Sigmoid colon (tissue), 7 donors: ENCODE measurements around the gene CTTN. TPM values are rescaled to one million over a fixed set of nuclear protein-coding genes. Genes with fewer than 3 reads are reported as not detected.

ENCODE experiments used
- DNase-seq: peaks from one replicate; pipeline ENCODE4 v3.0.0-alpha.2; 2019
- H3K27ac ChIP-seq, 4 donors: fragments of 200-600 bp; sonication (generic); one replicate each; pipeline ENCODE4 v1.5.1; 2016 to 2019; ENCODE audit warnings: mild to moderate bottlenecking in 1 of 4
- H3K27me3 ChIP-seq, 3 donors: fragments of 200-600 bp; sonication (generic); one replicate each; pipeline ENCODE4 v1.5.1; 2019; ENCODE audit warnings: mild to moderate bottlenecking in 1 of 3
- H3K36me3 ChIP-seq, 4 donors: fragments of 200-600 bp; sonication (generic); one replicate each; pipeline ENCODE4 v1.5.1; 2016 to 2019
- H3K4me1 ChIP-seq, 4 donors: fragments of 200-600 bp; sonication (generic); one replicate each; pipeline ENCODE4 v1.5.1; 2017 to 2019
- H3K4me3 ChIP-seq, 4 donors: fragments of 200-600 bp; sonication (generic); one replicate each; pipeline ENCODE4 v1.5.1; 2017 to 2019; ENCODE audit warnings: mild to moderate bottlenecking in 2 of 4, moderate library complexity in 1 of 4
- H3K9me3 ChIP-seq, 4 donors: fragments of 200-600 bp in 3 of 4; sonication (generic) in 3 of 4; one replicate each; pipeline versions ENCODE4 v1.5.1 to v1.6.1; 2013 to 2019
- EP300 ChIP-seq, 4 donors: sonication (generic); formaldehyde crosslinking; IDR thresholded peaks; one replicate each; pipeline ENCODE4 v1.6.1; 2017; ENCODE audit warnings: antibody characterized with exemption in 4 of 4
- POLR2A ChIP-seq, 2 donors: fragments of 450-650 bp; IDR thresholded peaks; one replicate each; pipeline ENCODE4 v1.6.1; 2016; ENCODE audit warnings: antibody characterized with exemption in 2 of 2, mild to moderate bottlenecking in 2 of 2, moderate library complexity in 2 of 2
- POLR2AphosphoS5 ChIP-seq, 4 donors: sonication (generic); formaldehyde crosslinking; IDR thresholded peaks; one replicate each; pipeline ENCODE4 v1.6.1; 2017; ENCODE audit warnings: antibody characterized with exemption in 4 of 4
- WGBS, 2 donors: extraction: QIAGEN DNeasy Blood & Tissue Kit; methylation state at CpG; one replicate each; pipeline ENCODE4 v1.1.7; 2013; 5-methylcytosine and 5-hydroxymethylcytosine counted together
- intact Hi-C: fragments of 100-400 bp; cut with DNase I; formaldehyde crosslinking; loops from one replicate; pipeline ENCODE4 v1.15.1; 2023
- polyA plus RNA-seq, 3 donors: library from polyadenylated mRNA; stranded (reverse); fragments of 200-250 nt; gene quantifications; one replicate each; pipeline ENCODE4 v1.2.3, GENCODE V29; 2013
- total RNA-seq, 4 donors: library from RNA; depleted of rRNA; stranded (reverse); fragments of >200 nt; gene quantifications; one replicate each; pipeline ENCODE4 v1.1.0, GENCODE V29; 2016
- TF ChIP-seq, protein P1 (sequence below), 4 experiments: fragments of 450-650 bp in 3 of 4; fragments of 200-600 bp in 1 of 4; IDR thresholded peaks; one replicate each; pipeline ENCODE4 v1.5.1; 2016 to 2019; ENCODE audit warnings: antibody characterized with exemption in 4 of 4, mild to moderate bottlenecking in 3 of 4, moderate library complexity in 2 of 4
- donor health status: healthy with polysubstance abuse.
- donor health status: Bipolar disorder and iron deficiency.
- donor health status: healthy.

CTTN gene
- total and polyA plus RNA-seq, 7 donors = 87.1 to 312 (median 136) TPM

DNA sequence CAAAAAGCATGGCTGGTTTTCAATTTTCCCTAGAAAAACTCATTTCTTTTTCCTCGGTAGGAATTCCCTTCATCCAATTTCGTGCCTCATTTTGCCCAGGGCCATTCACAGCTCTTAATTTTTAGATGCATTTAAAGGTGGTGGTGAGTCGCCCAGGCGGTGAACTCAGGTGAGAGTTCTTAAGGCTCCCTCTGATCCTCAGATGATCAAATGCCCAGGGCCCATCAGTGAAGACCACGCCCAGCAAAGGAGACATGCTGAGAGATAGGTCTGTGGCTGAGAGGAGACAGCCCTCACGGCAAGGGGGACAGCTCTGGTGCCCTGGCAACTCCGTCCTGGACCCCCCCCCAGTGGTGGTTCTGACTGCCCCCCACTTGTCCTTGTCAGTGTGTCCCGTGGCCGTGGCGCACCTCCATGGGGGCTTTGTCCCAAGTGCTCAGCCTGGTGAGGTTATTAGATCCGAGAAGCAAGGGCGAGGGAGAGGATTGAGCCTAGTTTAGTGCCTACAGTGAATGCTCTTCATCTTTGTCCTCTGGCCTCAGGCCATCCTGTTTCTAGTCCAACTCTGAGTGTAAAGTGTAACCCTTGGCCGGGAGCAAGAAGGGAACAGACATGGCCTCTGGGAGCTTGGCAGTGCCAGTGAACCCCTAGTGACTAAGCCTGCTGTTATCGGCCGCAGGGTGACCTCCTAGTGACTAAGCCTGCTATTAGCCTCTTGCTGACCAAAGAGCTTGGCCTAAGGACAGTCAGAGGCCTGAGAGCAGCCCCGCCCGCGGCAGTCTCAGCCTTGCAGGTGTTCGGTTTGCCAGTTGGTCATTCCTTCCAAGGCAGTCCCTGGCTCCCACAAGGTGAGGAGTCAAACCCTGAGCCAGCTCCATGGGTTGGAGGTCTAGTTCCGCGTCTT, 83.5 kb downstream of the CTTN start:
- TF ChIP-seq EP300 (IDR thresholded peaks at IDR 0.05) (no peak), POLR2A (IDR thresholded peaks at IDR 0.05) (no peak), POLR2AphosphoS5 (IDR thresholded peaks at IDR 0.05) (no peak)
- TF ChIP-seq, protein P1, sequence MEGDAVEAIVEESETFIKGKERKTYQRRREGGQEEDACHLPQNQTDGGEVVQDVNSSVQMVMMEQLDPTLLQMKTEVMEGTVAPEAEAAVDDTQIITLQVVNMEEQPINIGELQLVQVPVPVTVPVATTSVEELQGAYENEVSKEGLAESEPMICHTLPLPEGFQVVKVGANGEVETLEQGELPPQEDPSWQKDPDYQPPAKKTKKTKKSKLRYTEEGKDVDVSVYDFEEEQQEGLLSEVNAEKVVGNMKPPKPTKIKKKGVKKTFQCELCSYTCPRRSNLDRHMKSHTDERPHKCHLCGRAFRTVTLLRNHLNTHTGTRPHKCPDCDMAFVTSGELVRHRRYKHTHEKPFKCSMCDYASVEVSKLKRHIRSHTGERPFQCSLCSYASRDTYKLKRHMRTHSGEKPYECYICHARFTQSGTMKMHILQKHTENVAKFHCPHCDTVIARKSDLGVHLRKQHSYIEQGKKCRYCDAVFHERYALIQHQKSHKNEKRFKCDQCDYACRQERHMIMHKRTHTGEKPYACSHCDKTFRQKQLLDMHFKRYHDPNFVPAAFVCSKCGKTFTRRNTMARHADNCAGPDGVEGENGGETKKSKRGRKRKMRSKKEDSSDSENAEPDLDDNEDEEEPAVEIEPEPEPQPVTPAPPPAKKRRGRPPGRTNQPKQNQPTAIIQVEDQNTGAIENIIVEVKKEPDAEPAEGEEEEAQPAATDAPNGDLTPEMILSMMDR (IDR thresholded peaks at IDR 0.05) = no peak
- no peak overlapping the region for H3K4me3 ChIP-seq
- H3K4me1 ChIP-seq = peaks cover 0 to 18% (median 13%) of the 10 kb centered on the region in 4 donors
- intact Hi-C loops = no loop called here
- DNase-seq = no peak
- H3K36me3 ChIP-seq = peaks cover 0 to 10% (median 0%) of the 10 kb centered on the region in 4 donors
- WGBS, 2 donors = 92% methylated on average over 21 of the region's 21 CpGs
- no peaks in the 10 kb centered on the region for H3K9me3 ChIP-seq
- H3K27ac ChIP-seq = peak overlapping the region; percentile 12 to 60 (median 38)
- no peaks in the 10 kb centered on the region for H3K27me3 ChIP-seq

DNA sequence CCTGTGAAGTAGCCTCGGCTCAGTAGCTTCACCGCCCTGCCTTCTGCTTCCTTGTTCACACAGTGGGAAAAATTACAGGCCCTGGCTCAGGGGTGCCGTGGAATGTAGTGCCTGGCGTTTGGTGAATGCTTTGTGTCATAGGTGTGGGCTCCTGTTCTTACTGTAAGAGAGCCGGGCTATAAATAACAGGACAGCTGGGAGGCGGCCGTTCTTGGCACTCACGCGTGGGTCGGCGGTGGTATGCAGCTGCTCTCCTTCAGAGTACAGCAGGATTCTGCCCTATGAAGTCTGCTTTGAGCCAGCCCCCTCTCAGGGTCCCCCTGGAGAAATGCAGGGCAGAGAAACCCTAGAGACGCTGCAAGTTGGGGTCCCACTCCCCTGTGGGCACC, 84.2 kb downstream of the CTTN start:
- no peak overlapping the region for H3K4me3 ChIP-seq
- intact Hi-C loops = no loop called here
- WGBS, 2 donors = 72 to 90% methylated on average over 12 of the region's 12 CpGs
- peaks cover 0 to 10% (median 0%) of the 10 kb centered on the region in 4 donors for H3K36me3 ChIP-seq
- DNase-seq = no peak
- TF ChIP-seq POLR2A (IDR thresholded peaks at IDR 0.05) = no peak
- no peak for TF ChIP-seq EP300 (IDR thresholded peaks at IDR 0.05)
- TF ChIP-seq POLR2AphosphoS5 (IDR thresholded peaks at IDR 0.05) = no peak
- H3K4me1 ChIP-seq = peaks cover 0 to 18% (median 13%) of the 10 kb centered on the region in 4 donors
- peak overlapping the region; percentile 12 to 60 (median 38) for H3K27ac ChIP-seq
- no peaks in the 10 kb centered on the region for H3K9me3 ChIP-seq
- H3K27me3 ChIP-seq = no peaks in the 10 kb centered on the region

DNA sequence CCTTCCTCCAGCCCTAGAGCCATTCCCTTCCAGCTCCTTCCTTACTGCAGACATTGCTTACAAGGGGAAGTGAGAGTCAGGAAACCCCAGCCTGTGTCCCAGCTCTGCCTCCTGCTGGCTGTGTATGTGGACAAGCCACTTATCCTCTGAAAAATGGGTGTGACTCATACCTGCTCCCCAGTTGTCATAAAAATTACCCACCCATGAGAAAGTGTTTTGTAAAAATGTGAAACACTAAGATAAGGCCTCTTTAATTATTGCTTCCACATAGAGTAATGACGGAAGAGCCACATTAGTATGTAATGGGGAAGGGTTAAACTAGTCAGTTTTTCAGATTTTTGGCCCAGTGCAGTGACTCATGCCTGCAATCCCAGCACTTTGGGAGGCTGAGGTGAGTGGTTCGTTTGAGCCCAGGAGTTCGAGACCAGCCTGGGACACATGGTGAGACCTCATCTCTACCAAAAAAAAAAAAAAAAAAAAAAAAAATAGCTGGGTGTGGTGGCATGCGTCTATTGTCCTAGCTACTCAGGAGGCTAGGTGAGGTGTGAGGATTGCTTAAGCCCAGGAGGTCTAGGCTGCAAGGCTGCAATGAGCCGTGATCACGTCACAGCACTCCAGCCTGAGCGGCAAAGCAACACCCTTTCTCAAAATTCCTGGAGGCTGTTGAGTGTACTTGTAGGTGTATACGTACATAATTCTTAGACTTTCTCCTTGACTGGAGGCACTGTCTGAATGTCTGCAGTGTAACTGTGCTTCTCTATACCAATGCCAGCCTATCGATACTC, 84.9 kb downstream of the CTTN start:
- WGBS, 2 donors = 89 to 90% methylated on average over 9 of the region's 9 CpGs

DNA sequence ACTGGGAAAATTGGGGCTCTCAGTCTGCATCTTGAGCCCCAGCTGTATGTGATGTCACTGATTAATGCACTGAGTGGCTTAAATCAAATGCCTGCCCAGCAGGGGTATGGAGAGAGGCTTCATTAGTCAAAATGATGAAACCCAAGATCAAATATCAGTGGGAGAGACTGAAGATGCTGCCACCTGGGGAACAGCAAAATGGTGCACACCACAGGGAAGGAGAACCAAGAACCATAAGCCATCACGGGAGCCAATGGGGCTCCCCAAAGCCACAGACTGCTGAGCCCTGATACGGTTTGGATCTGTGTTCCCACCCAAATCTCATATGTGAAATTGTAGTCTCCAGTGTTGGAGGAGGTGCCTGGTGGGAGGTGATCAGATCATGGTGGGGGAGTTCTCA, 85.6 kb downstream of the CTTN start:
- Histone ChIP-seq H3K4me3 (no peak overlapping the region), H3K36me3 (peaks cover 0 to 10% (median 0%) of the 10 kb centered on the region in 4 donors), H3K27me3 (no peaks in the 10 kb centered on the region), H3K9me3 (no peaks in the 10 kb centered on the region), H3K27ac (no peak overlapping the region), H3K4me1 (peaks cover 0 to 18% (median 13%) of the 10 kb centered on the region in 4 donors)
- WGBS, 2 donors = 92 to 93% methylated on average over 2 of the region's 2 CpGs
- TF ChIP-seq POLR2A (IDR thresholded peaks at IDR 0.05) (no peak), EP300 (IDR thresholded peaks at IDR 0.05) (no peak), POLR2AphosphoS5 (IDR thresholded peaks at IDR 0.05) (no peak)
- TF ChIP-seq, protein P1 (IDR thresholded peaks at IDR 0.05) = no peak
- intact Hi-C loops = no loop called here
- DNase-seq = no peak

More for the DNA sequence above, 84.9 kb downstream of the CTTN start:
- no peak for DNase-seq
- Histone ChIP-seq H3K4me1 (peaks cover 0 to 18% (median 13%) of the 10 kb centered on the region in 4 donors), H3K9me3 (no peaks in the 10 kb centered on the region), H3K4me3 (no peak overlapping the region), H3K27ac (peak overlapping the region in 3 of 4 donors; percentile 12 to 60 (median 36)), H3K36me3 (peaks cover 0 to 10% (median 0%) of the 10 kb centered on the region in 4 donors), H3K27me3 (no peaks in the 10 kb centered on the region)
- no peak for TF ChIP-seq EP300 (IDR thresholded peaks at IDR 0.05)
- TF ChIP-seq, protein P1 (IDR thresholded peaks at IDR 0.05) = peak in 3 of 4 experiments; percentile 20 to 27 (median 27)
- intact Hi-C loops = no loop called here
